Stomach (tissue), 4 donors: ENCODE data around the gene ATAD3A.
"Not testable (repeated sequence)": the region's sequence is repeated elsewhere in the genome, so short reads cannot be mapped to it uniquely, and the experiment has no call there.

Experiments
- CTCF ChIP-seq, 7 experiments: fragments of 450-650 bp in 4 of 7; fragments of 200-600 bp in 3 of 7; sonication (generic) in 3 of 7; IDR thresholded peaks; one replicate each; pipeline ENCODE4 v1.5.1; 2016 to 2019; ENCODE audit warnings: antibody characterized with exemption in 7 of 7, control low read depth in 2 of 7, mild to moderate bottlenecking in 1 of 7
- EP300 ChIP-seq: sonication (generic); formaldehyde crosslinking; IDR thresholded peaks from one replicate; pipeline ENCODE4 v1.6.1; 2017; ENCODE audit warnings: antibody characterized with exemption
- POLR2A ChIP-seq, 4 donors: fragments of 450-650 bp; IDR thresholded peaks; one replicate each; pipeline ENCODE4 v1.6.1; 2016; ENCODE audit warnings: antibody characterized with exemption in 4 of 4, control low read depth in 2 of 4, mild to moderate bottlenecking in 1 of 4, moderate library complexity in 1 of 4
- POLR2AphosphoS5 ChIP-seq, 3 donors: sonication (generic); formaldehyde crosslinking; IDR thresholded peaks; one replicate each; pipeline ENCODE4 v1.6.1; 2016; ENCODE audit warnings: antibody characterized with exemption in 3 of 3

DNA sequence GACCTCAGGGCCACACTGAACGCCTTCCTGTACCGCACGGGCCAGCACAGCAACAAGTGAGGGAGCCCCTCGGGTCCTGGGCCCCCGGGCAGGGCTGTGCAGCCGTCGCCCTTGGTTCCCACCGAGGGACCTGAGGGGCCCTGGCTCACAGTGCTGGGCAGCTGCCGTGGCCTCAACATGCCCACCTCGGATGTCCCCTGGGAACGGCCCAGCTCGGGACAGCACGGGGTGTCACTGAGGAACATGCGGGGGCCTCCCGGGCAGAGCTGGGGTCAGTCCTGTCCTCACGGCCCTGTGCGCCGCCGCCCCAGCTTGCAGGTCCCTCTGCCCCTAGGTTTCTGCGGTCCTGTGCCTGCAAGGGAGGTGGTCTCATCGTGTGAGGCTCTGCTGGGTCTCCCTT lies 14.5 kb downstream of the ATAD3A start:
- not testable (repeated sequence) for TF ChIP-seq CTCF (IDR thresholded peaks at IDR 0.05); POLR2A (IDR thresholded peaks at IDR 0.05); EP300; POLR2AphosphoS5 (IDR thresholded peaks at IDR 0.05)
